IMR-90 (cell line): ENCODE data around the gene PKD1. TPM values are rescaled to one million over a fixed set of nuclear protein-coding genes. Genes with fewer than 3 reads are reported as not detected.

Experiments used
- ATAC-seq: fragments of 200-7000 bp; cut with Tn5 transposase; 2 replicates; pipeline ENCODE4 v1.9.1; 2020; ENCODE audit warnings: low read depth, mild to moderate bottlenecking, moderate library complexity
- BruUV-seq: library from RNA; stranded (reverse); fragments of 400-500 nt; replicated peaks from 2 replicates; lab custom pipeline; 2021; lab: Mats Ljungman, UMichigan
- CTCF ChIA-PET: fragments of 300-600 bp; formaldehyde crosslinking; extraction: SDS; loops from one replicate; lab custom pipeline; 2021; ENCODE audit warnings: antibody characterized with exemption; lab: Yijun Ruan, JAX
- POLR2A ChIA-PET: fragments of 300-600 bp; sonication (Branson Sonifier 250); formaldehyde crosslinking; loops from one replicate; lab custom pipeline; 2022; ENCODE audit warnings: antibody characterized with exemption; ENCODE audit not compliant: unreplicated experiment; lab: Charles Lee
- DNase-seq: peaks from one replicate; pipeline ENCODE4 v3.0.0; 2013
- H2AFZ ChIP-seq: replicated peaks from 2 replicates; pipeline ENCODE3; 2013; ENCODE audit warnings: low read length, mild to moderate bottlenecking; ENCODE audit not compliant: poor library complexity
- H2AK5ac ChIP-seq: 2 replicates; pipeline ENCODE4 v1.6.1; 2013; ENCODE audit warnings: low read depth, low read length, inconsistent platforms
- H2AK9ac ChIP-seq: replicated peaks from 2 replicates; pipeline ENCODE3; 2013; ENCODE audit warnings: mild to moderate bottlenecking, low read depth, low read length, moderate library complexity; ENCODE audit not compliant: poor library complexity
- H2BK120ac ChIP-seq: 2 replicates; pipeline ENCODE4 v1.6.1; 2013; ENCODE audit warnings: low read depth, low read length, inconsistent platforms
- H2BK15ac ChIP-seq: 3 replicates; pipeline ENCODE4 v1.6.1; 2013; ENCODE audit warnings: low read depth, low read length, inconsistent platforms
- H2BK20ac ChIP-seq: 2 replicates; pipeline ENCODE4 v1.6.1; 2013; ENCODE audit warnings: low read depth, mild to moderate bottlenecking, inconsistent platforms, low read length, moderate library complexity
- H2BK5ac ChIP-seq: 2 replicates; pipeline ENCODE4 v1.6.1; 2013; ENCODE audit warnings: mild to moderate bottlenecking, low read depth, low read length, inconsistent platforms; ENCODE audit not compliant: poor library complexity, severe bottlenecking
- H3K14ac ChIP-seq: replicated peaks from 2 replicates; pipeline ENCODE4 v1.6.1; 2013; ENCODE audit warnings: low read depth, low read length, inconsistent platforms
- H3K18ac ChIP-seq: 2 replicates; pipeline ENCODE4 v1.6.1; 2013; ENCODE audit warnings: low read depth, low read length, control low read depth
- H3K23ac ChIP-seq: 2 replicates; pipeline ENCODE4 v1.6.1; 2013; ENCODE audit warnings: low read depth, low read length, inconsistent platforms
- H3K27ac ChIP-seq: 2 replicates; pipeline ENCODE4 v1.5.1; 2013; ENCODE audit warnings: mild to moderate bottlenecking, control low read depth, low read length; ENCODE audit not compliant: insufficient read depth
- H3K27me3 ChIP-seq: 2 replicates; pipeline ENCODE4 v1.6.1; 2013; ENCODE audit warnings: low read length; ENCODE audit not compliant: control insufficient read depth, insufficient read depth
- H3K36me3 ChIP-seq: 2 replicates; pipeline ENCODE4 v1.6.1; 2013; ENCODE audit warnings: low read length, mixed read lengths; ENCODE audit not compliant: control insufficient read depth, insufficient read depth
- H3K4ac ChIP-seq: 2 replicates; pipeline ENCODE4 v1.6.1; 2013; ENCODE audit warnings: low read depth, low read length, inconsistent platforms
- H3K4me1 ChIP-seq: 2 replicates; pipeline ENCODE4 v1.6.1; 2013; ENCODE audit warnings: low read length, mixed read lengths; ENCODE audit not compliant: control insufficient read depth, insufficient read depth
- H3K4me2 ChIP-seq: 2 replicates; pipeline ENCODE4 v1.6.1; 2013; ENCODE audit warnings: low read depth, mild to moderate bottlenecking, control low read depth, low read length, moderate library complexity
- H3K4me3 ChIP-seq: 2 replicates; pipeline ENCODE4 v1.5.1; 2013; ENCODE audit warnings: low read depth, mild to moderate bottlenecking, control low read depth, low read length, moderate library complexity; ENCODE audit not compliant: insufficient read depth
- H3K56ac ChIP-seq: 2 replicates; pipeline ENCODE4 v1.6.1; 2013; ENCODE audit warnings: low read length, inconsistent platforms; ENCODE audit not compliant: insufficient read depth; ENCODE audit errors: extremely low read depth
- H3K79me1 ChIP-seq, 2 experiments: 2 replicates each; pipeline ENCODE4 v1.6.1; 2013; ENCODE audit warnings: low read length in 2 of 2, inconsistent platforms in 1 of 2, low read depth in 1 of 2
- H3K9ac ChIP-seq: 2 replicates; pipeline ENCODE4 v1.6.1; 2013; ENCODE audit warnings: low read depth, low read length, control low read depth
- H3K9me1 ChIP-seq: 2 replicates; pipeline ENCODE4 v1.6.1; 2013; ENCODE audit warnings: low read length, inconsistent platforms; ENCODE audit not compliant: insufficient read depth
- H3K9me3 ChIP-seq: 2 replicates; pipeline ENCODE4 v1.6.1; 2013; ENCODE audit warnings: low read length; ENCODE audit not compliant: control insufficient read depth, insufficient read depth
- H4K20me1 ChIP-seq: 2 replicates; pipeline ENCODE4 v1.6.1; 2013; ENCODE audit warnings: low read length, inconsistent platforms; ENCODE audit not compliant: insufficient read depth
- H4K5ac ChIP-seq: 2 replicates; pipeline ENCODE4 v1.6.1; 2013; ENCODE audit warnings: mild to moderate bottlenecking, low read depth, low read length, control low read depth
- H4K8ac ChIP-seq, 2 experiments: 2 replicates each; pipeline ENCODE4 v1.6.1; 2013; ENCODE audit warnings: low read depth in 2 of 2, low read length in 2 of 2, control low read depth in 1 of 2, inconsistent platforms in 1 of 2
- H4K91ac ChIP-seq: 2 replicates; pipeline ENCODE4 v1.6.1; 2013; ENCODE audit warnings: low read depth, low read length, inconsistent platforms; ENCODE audit not compliant: insufficient read depth
- BHLHE40 ChIP-seq: fragments of 150-350 bp; IDR thresholded peaks from 2 replicates; pipeline ENCODE4 v1.6.1; 2016; ENCODE audit warnings: mild to moderate bottlenecking, low read depth, low read length
- CEBPB ChIP-seq: IDR thresholded peaks from 2 replicates; pipeline ENCODE4 v1.6.1; 2012; ENCODE audit warnings: low read depth, low read length, improper control_type of control experiment
- FOS ChIP-seq: fragments of 150-350 bp; IDR thresholded peaks from 2 replicates; pipeline ENCODE4 v1.6.1; 2016; ENCODE audit warnings: low read depth, low read length
- MAZ ChIP-seq: IDR thresholded peaks from 2 replicates; pipeline ENCODE4 v1.6.1; 2012; ENCODE audit warnings: low read depth, mild to moderate bottlenecking, low read length, improper control_type of control experiment, moderate library complexity, borderline replicate concordance
- MXI1 ChIP-seq: IDR thresholded peaks from 2 replicates; pipeline ENCODE4 v1.6.1; 2012; ENCODE audit warnings: low read depth, mild to moderate bottlenecking, low read length, moderate library complexity, borderline replicate concordance
- NFE2L2 ChIP-seq: fragments of 150-350 bp; IDR thresholded peaks from 2 replicates; pipeline ENCODE4 v1.6.1; 2016; ENCODE audit warnings: low read depth, mild to moderate bottlenecking, low read length
- POLR2A ChIP-seq: IDR thresholded peaks from 2 replicates; pipeline ENCODE4 v1.6.1; 2012; ENCODE audit warnings: mild to moderate bottlenecking, low read depth, low read length
- RCOR1 ChIP-seq: IDR thresholded peaks from 2 replicates; pipeline ENCODE4 v1.6.1; 2012; ENCODE audit warnings: mild to moderate bottlenecking, low read length, improper control_type of control experiment; ENCODE audit not compliant: insufficient replicate concordance
- RFX5 ChIP-seq: IDR thresholded peaks from 2 replicates; pipeline ENCODE4 v1.8.0; 2012; ENCODE audit warnings: low read depth, mild to moderate bottlenecking, low read length, moderate library complexity
- SMC3 ChIP-seq: fragments of 150-350 bp; IDR thresholded peaks from 2 replicates; pipeline ENCODE4 v1.6.1; 2016; ENCODE audit warnings: low read depth, mild to moderate bottlenecking, antibody characterized with exemption, low read length, moderate library complexity
- WGBS, 2 experiments: methylation state at CpG; one replicate each; pipeline versions ENCODE4 v1.1.5 to v1.1.7; 2013; ENCODE audit warnings: missing lambda C conversion rate in 2 of 2; ENCODE audit not compliant: insufficient read length in 1 of 2; ENCODE audit errors: extremely low coverage in 2 of 2; 5-methylcytosine and 5-hydroxymethylcytosine counted together
- dilution Hi-C: fragments of 300-500 bp; cut with HindIII; formaldehyde crosslinking; loops from one replicate; pipeline ENCODE4 v1.14.3; 2018; ENCODE audit warnings: low sequenced_read_pairs; ENCODE audit not compliant: unreplicated experiment
- in situ Hi-C: fragments of 300-500 bp; cut with MboI; formaldehyde crosslinking; loops from 3 replicates; pipeline ENCODE4 v1.14.3; 2019; ENCODE audit warnings: low sequenced_read_pairs, inconsistent platforms, mixed read lengths
- intact Hi-C: fragments of 100-400 bp; cut with micrococcal nuclease; formaldehyde crosslinking; loops from 2 replicates; pipeline ENCODE4 v1.10.0; 2022
- polyA plus RNA-seq, 3 experiments: library from polyadenylated mRNA; depleted of rRNA; stranded (reverse); fragments of >200 nt; gene quantifications; 2 replicates each; pipeline ENCODE4 v1.2.3, GENCODE V29; 2012; ENCODE audit warnings: low replicate concordance in 1 of 3
- total RNA-seq: library from RNA; depleted of rRNA; stranded (reverse); fragments of >200 nt; gene quantifications from 2 replicates; pipeline ENCODE4 v1.2.3, GENCODE V29; 2012
- TF ChIP-seq, protein P1 (sequence below): fragments of 150-350 bp; IDR thresholded peaks from 2 replicates; pipeline ENCODE4 v1.6.1; 2017; ENCODE audit warnings: mild to moderate bottlenecking, antibody characterized with exemption, low read length, low read depth
- TF ChIP-seq, protein P2 (sequence below): conservative IDR thresholded peaks from 2 replicates; pipeline ENCODE4 v1.5.1; 2012; ENCODE audit warnings: mild to moderate bottlenecking, low read depth, low read length, improper control_type of control experiment

The PKD1 gene
- total and polyA plus RNA-seq, 2 of the 4 experiments (the other 2 are of a cell fraction), result 7.9 to 97.3 TPM

- dilution Hi-C loops (no loop called here), in situ Hi-C loops (no loop called here), intact Hi-C loops (loop anchor here (1.0 kb wide), 1 partner anchor 24 kb away; no protein-coding TSS in a partner anchor)
- Histone ChIP-seq H2BK120ac (peak within 1 kb of the TSS; percentile 47; the same call in 1 of the 2 replicates), H3K4me1 (peaks cover 11% of the 10 kb centered on the region), H2BK15ac (no peak within 1 kb of the TSS), H4K91ac (peak within 1 kb of the TSS; percentile 63), H3K56ac (peak within 1 kb of the TSS; percentile 54), H3K4me2 (peak within 1 kb of the TSS; percentile 75), H3K36me3 (peaks cover 21% of the 10 kb centered on the region), H4K5ac (peak within 1 kb of the TSS; percentile 31; the same call in 1 of the 2 replicates), H4K20me1 (no peaks in the 10 kb centered on the region; the same call in none of the 2 replicates), H3K23ac (peak within 1 kb of the TSS; percentile 74), H3K4me3 (peak within 1 kb of the TSS; percentile 67), H2AK9ac (peak within 1 kb of the TSS; percentile 93), H2BK20ac (no peak within 1 kb of the TSS), H3K14ac (peak within 1 kb of the TSS; percentile 86), H3K4ac (peak within 1 kb of the TSS; percentile 80), H3K9me1 (peaks cover 10% of the 10 kb centered on the region), H3K79me1 (peaks cover 27 to 56% of the 10 kb centered on the region in 2 experiments), H2AK5ac (peak within 1 kb of the TSS; percentile 66), H3K9ac (peak within 1 kb of the TSS; percentile 79), H3K18ac (no peak within 1 kb of the TSS), H4K8ac (peak within 1 kb of the TSS; percentile 15 to 71; a peak in 2 of 4 replicates), H2AFZ (peak within 1 kb of the TSS; percentile 93), H2BK5ac (peak within 1 kb of the TSS; percentile 60), H3K27me3 (no peaks in the 10 kb centered on the region), H3K9me3 (no peaks in the 10 kb centered on the region), H3K27ac (peak within 1 kb of the TSS; percentile 34)
- ATAC-seq (peak; percentile 98), DNase-seq (peak; percentile 95)
- TF ChIP-seq BHLHE40 (peak; percentile 61), POLR2A (no peak), SMC3 (peak; percentile 6; the same call in 1 of the 2 replicates), RFX5 (no peak), NFE2L2 (no peak), RCOR1 (no peak), CEBPB (peak; percentile 30; the same call in 1 of the 2 replicates), MAZ (peak; percentile 67; the same call in 1 of the 2 replicates), FOS (peak; percentile 30; the same call in 1 of the 2 replicates), MXI1 (peak; percentile 14; the same call in 1 of the 2 replicates)
- TF ChIP-seq, protein P1, sequence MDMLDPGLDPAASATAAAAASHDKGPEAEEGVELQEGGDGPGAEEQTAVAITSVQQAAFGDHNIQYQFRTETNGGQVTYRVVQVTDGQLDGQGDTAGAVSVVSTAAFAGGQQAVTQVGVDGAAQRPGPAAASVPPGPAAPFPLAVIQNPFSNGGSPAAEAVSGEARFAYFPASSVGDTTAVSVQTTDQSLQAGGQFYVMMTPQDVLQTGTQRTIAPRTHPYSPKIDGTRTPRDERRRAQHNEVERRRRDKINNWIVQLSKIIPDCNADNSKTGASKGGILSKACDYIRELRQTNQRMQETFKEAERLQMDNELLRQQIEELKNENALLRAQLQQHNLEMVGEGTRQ, result peak; percentile 99
- TF ChIP-seq, protein P2, sequence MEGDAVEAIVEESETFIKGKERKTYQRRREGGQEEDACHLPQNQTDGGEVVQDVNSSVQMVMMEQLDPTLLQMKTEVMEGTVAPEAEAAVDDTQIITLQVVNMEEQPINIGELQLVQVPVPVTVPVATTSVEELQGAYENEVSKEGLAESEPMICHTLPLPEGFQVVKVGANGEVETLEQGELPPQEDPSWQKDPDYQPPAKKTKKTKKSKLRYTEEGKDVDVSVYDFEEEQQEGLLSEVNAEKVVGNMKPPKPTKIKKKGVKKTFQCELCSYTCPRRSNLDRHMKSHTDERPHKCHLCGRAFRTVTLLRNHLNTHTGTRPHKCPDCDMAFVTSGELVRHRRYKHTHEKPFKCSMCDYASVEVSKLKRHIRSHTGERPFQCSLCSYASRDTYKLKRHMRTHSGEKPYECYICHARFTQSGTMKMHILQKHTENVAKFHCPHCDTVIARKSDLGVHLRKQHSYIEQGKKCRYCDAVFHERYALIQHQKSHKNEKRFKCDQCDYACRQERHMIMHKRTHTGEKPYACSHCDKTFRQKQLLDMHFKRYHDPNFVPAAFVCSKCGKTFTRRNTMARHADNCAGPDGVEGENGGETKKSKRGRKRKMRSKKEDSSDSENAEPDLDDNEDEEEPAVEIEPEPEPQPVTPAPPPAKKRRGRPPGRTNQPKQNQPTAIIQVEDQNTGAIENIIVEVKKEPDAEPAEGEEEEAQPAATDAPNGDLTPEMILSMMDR, result peak; percentile 45
- POLR2A ChIA-PET, result interaction anchor here (0.6 kb wide), 1 partner anchor 83 kb away, joined by 3 read pairs; no protein-coding TSS in a partner anchor
- 0% methylated on average over 19 of the region's 81 CpGs; no CpG with 5 or more reads in 1 of the 2 experiments for WGBS, 2 experiments
- no TSS peak for BruUV-seq
- CTCF ChIA-PET, result interaction anchor here (0.9 to 1.3 kb wide), 3 partner anchors 25 to 93 kb away, joined by 3 to 6 read pairs (median 4); no protein-coding TSS in a partner anchor
Observed at GRCh38 chr16:2047330-2048115, 88.2 kb downstream of the PKD1 start, which contains the start of the genes NTHL1 and TSC2. TSS of gene NTHL1 (minus strand) at chr16:2047834. CDS start at chr16:2047823, 11 bp downstream. TSS of gene TSC2 (plus strand) at chr16:2047985. CDS start at chr16:2048616, 631 bp downstream.
